Hematopoietic multipotent progenitor cell treated with erythropoietin and hydrocortisone succinate and interleukin-3 and kit ligand, for 17 days (in vitro differentiated cells): ENCODE measurements around the gene ALDH3B1.

ENCODE experiments used
- DNase-seq: peaks from one replicate; pipeline ENCODE4 v3.0.0-alpha.2; 2015; ENCODE audit warnings: low spot score

ALDH3B1 gene

DNA sequence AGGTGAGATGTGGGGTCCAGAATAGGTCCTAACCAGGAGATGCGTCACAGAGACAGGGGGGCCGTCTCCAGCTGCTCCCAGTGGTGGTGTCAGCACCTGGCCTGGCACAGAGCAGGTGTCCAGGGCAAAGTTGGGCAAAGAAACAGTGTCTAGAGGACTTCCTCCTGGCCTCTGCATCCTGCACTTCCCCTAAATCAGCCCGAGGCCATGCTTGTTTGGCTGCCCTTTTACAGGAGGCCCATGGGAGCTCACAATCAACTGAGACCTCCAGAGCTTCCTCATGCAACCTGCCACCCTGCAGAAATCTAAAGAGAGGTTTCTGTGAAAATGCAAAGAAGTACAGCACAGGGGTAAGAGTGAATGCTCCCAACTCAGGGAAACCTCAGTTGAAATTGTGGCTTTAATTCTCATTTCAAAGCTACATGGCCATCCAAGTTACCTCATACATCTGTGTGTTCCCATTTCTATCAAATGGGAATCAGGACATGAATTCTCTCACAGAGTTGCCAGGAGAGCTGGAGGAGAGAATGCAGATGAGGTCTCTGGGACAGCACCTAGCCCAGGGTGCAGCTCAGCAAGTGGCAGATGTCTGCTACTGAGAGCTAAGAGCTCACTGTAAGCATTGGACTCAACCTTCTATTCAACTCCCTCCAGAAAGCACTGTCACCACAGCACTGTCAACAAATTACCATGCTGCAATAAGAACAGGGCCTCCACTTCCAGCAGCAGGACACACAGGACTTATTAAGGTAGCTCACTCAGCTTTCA is 61.3 kb downstream of the ALDH3B1 start:
- DNase-seq, result no peak

GRCh38 chr11:68074584-68075352 is 64.6 kb downstream of the ALDH3B1 start:
- DNase-seq, result no peak

DNA sequence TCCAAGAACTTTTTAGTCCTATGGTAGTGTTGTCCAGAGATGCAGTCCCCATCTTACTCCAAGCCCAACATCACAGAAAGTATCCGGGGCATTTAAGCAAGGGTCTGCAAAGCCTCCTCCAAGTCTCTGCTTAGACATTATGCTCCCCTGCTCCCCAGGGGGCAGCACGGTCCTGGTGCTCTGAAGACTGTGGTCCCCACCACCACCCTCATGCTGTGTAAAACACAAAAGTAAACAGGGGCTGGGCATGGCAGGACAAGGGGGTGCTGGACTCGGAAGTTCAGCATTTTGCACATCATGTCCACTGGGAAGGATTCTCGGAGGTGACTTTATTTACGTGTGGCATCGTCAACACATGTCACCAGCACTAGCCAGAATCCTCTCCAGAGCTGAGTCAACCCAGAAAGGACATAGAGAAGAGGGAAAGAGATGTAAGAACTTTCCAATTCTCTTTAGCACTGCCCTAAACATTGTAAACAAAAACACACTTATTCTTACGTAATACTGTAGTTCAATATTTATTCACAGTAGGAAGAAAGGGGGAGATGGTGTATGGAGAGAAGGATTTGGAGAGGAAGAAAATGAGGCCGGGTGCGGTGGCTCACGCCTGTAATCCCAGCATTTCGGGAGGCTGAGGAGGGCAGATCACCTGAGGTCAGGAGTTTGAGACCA is 66.4 kb downstream of the ALDH3B1 start:
- no peak for DNase-seq

DNA sequence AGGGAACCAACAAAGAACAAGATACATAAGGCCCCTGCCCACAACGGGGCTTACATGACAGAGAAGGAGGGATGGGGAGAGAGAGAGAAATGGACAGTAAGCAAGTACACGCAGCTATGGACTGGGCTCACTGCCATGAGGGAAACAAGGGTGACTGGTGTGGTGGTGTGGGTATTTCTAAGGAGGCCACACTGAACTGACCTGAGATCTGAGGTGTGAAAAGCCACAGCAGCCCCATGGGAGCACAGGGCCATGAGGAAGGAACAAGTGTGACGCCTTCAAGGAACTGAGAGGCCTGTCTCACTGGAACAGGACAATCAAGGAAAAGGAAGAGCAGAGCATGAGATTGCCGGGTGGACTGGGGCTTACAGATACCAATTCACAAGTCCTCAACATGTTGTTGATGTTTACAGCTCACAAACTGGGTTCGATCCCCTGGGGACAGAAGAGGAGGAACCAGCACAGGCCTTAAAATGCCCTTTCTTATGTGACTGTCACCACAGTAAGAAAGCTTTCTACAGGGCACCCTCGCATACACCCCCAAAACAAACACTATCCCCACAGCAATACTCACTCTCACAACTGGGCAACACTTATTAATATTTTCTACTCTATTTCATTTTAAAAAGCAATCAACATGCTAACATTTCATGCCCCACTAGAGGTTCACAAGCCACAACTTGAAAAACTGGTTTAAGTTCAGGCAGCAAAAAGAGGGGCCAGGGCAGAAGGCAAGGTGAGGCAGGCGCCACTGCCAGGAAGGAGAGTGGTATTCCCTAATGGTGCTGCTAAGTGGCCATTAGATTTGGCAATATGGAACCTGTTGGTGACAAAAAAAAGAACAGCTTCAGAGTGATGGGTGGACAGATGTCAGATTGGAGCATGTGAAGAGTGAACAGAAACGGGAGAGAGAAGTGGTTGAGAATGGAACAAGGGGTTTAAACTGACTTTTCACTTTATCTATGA is 67.8 kb downstream of the ALDH3B1 start:
- no peak for DNase-seq
